ENCODE measurements around the gene STIM2.

- TF ChIP-seq CTCF (IDR thresholded peaks at IDR 0.05), result no peak
- TF ChIP-seq POLR2A (IDR thresholded peaks at IDR 0.05), result no peak
- no peak for TF ChIP-seq POLR2AphosphoS5 (IDR thresholded peaks at IDR 0.05)
These were observed 148.9 kb downstream of the STIM2 start for GRCh38 chr4:27009539-27009938.

Measured in prostate gland (tissue), 2 donors.